Vagina (tissue), 2 donors: ENCODE measurements around the gene MAB21L2.

Experiments used
- CTCF ChIP-seq, 3 experiments: fragments of 450-650 bp in 2 of 3; fragments of 200-600 bp in 1 of 3; sonication (generic) in 1 of 3; IDR thresholded peaks; one replicate each; pipeline ENCODE4 v1.5.1; 2017 to 2019; ENCODE audit warnings: antibody characterized with exemption in 3 of 3, mild to moderate bottlenecking in 2 of 3, moderate library complexity in 2 of 3
- POLR2AphosphoS5 ChIP-seq, 2 donors: sonication (generic); formaldehyde crosslinking; IDR thresholded peaks; one replicate each; pipeline ENCODE4 v1.9.0; 2017; ENCODE audit warnings: antibody characterized with exemption in 2 of 2, mild to moderate bottlenecking in 2 of 2, low read depth in 1 of 2; ENCODE audit not compliant: insufficient read depth in 1 of 2

DNA sequence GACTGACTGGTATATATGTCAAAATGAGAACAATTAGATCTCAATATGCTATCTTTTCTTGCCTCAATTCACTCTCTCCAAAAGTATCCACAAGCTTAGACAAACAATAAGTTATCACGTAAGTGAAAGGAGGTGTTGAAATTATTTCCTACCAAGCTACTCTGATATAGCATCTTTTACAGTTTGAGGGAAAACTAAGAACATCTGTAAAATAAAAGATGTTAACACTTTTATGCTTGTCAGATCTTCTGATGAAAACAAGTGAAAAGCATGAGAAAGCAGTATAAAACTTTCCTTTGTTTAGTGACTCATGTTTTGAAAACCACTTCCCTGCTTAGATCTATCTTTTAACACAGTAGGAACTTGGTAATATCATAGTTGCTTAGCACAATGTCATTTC is 8.4 kb upstream of the MAB21L2 start:
- TF ChIP-seq CTCF (IDR thresholded peaks at IDR 0.05) (no peak), POLR2AphosphoS5 (IDR thresholded peaks at IDR 0.05; ENCODE audit: insufficient read depth in 1 of 2, low read depth in 1 of 2) (no peak)
